Muscle layer of duodenum (tissue), 2 donors: ENCODE results near the gene TGFBR1.
A peak's percentile ranks its signal among the peaks of the same experiment; 100 is the strongest.

Source experiments
- H3K27ac ChIP-seq: one replicate; pipeline ENCODE4 v1.7.0; 2013; ENCODE audit warnings: mild to moderate bottlenecking, low read length
- H3K27me3 ChIP-seq: one replicate; pipeline ENCODE4 v1.7.0; 2013; ENCODE audit warnings: low read depth, mild to moderate bottlenecking, control low read depth, low read length
- H3K36me3 ChIP-seq, 2 donors: one replicate each; pipeline ENCODE4 v1.7.0; 2013; ENCODE audit warnings: low read length in 2 of 2, control low read depth in 1 of 2, mild to moderate bottlenecking in 1 of 2; ENCODE audit not compliant: insufficient read depth in 2 of 2, control insufficient read depth in 1 of 2
- H3K4me1 ChIP-seq, 2 donors: one replicate each; pipeline ENCODE4 v1.7.0; 2013; ENCODE audit warnings: low read length in 2 of 2, mild to moderate bottlenecking in 2 of 2, control low read depth in 1 of 2, moderate library complexity in 1 of 2; ENCODE audit not compliant: insufficient read depth in 2 of 2, control insufficient read depth in 1 of 2
- H3K4me3 ChIP-seq, 2 donors: one replicate each; pipeline ENCODE4 v1.7.0; 2013; ENCODE audit warnings: low read length in 2 of 2, low read depth in 1 of 2, mild to moderate bottlenecking in 1 of 2
- H3K9me3 ChIP-seq, 2 donors: one replicate each; pipeline ENCODE4 v1.7.0; 2013; ENCODE audit warnings: low read length in 2 of 2, control low read depth in 1 of 2, mild to moderate bottlenecking in 1 of 2; ENCODE audit not compliant: control insufficient read depth in 1 of 2
- donor health status: healthy.

Gene TGFBR1

DNA sequence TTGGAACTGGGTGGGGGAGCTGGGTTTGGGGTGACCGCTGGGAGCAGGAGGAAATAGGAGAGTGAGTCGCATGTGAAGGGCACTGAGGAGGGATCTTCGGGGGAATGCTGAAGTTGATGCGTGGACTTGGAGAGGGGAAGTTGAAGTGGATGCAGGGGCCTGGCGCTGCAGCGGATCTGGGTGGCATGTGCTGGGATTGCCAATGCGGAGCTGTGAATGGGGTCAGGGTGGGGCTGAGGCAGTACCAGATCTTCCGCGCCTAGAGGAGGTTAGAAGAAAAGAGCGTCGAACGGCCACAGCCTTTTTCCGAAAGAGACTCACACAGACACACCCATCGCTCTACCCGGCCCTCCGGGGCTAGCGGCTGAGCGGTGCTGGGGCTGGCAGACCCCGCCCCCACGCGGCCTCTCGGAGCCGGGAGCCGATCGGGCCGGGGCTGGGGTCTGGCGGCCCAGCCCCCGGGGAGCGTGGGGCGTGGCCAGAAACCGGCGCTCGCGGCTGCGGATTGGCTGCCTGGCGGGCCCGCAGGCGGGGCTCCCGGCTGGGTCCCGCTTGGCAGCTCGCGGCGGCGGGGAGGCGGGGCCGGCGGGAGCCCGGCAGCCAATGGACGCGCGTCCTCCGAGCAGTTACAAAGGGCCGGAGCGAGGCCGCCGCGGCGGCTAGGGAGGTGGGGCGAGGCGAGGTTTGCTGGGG lies at the start of gene TGFBR1:
TGFBR1 (plus strand) TSS at position 655 of the 693 bp plus-strand sequence. CDS start 93 bp downstream, outside the sequence.
- H3K9me3 ChIP-seq, result no peaks in the 10 kb centered on the region
- no peaks in the 10 kb centered on the region for H3K27me3 ChIP-seq
- peaks cover 19 to 47% of the 10 kb centered on the region in 2 donors for H3K4me1 ChIP-seq
- no peaks in the 10 kb centered on the region for H3K36me3 ChIP-seq
- H3K4me3 ChIP-seq, result peak within 1 kb of the TSS; percentile 75 to 83
- H3K27ac ChIP-seq, result peak within 1 kb of the TSS; percentile 76

DNA sequence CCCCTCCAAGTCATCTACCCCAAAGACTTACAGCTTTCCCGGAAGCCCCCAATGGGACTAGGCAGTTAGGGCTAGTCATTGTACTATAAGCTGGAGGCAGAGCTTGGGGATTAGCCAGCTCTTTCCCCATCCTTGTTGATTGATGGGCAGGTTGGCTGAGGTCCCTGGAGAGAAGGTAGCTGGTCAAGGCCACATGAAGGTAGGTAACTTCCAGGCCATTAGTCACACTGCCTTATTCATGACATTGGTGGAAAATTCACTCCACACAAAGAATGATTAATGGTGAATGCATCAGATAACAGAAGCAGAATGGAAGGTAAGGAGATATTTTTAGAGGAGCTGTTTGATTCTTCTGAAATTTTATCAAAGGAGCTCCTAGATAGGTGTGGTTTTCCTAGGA lies 49.5 kb upstream of the TGFBR1 start:
- H3K27me3 ChIP-seq, result no peaks in the 10 kb centered on the region

DNA sequence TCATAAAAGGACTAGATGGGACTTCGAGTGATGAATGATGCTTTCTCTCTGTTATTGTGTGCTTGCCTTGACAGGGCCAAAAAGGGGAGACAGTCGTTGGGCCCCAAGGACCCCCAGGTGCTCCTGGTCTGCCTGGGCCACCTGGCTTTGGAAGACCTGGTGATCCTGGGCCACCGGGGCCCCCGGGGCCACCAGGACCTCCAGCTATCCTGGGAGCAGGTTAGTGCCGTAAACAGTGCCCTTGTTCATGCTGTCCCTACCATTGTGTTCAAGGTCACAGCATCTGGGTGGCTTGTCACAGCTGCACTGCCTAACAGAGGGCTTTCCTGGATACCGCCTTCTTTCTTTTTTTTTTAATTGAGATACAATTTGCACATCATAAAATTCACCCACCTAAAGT lies 48.7 kb upstream of the TGFBR1 start:
- Histone ChIP-seq H3K27ac (no peak overlapping the region), H3K4me1 (no peaks in the 10 kb centered on the region), H3K4me3 (no peak overlapping the region), H3K9me3 (no peaks in the 10 kb centered on the region), H3K36me3 (peaks cover 13 to 51% of the 10 kb centered on the region in 2 donors), H3K27me3 (no peaks in the 10 kb centered on the region)

More for the DNA sequence above, 49.5 kb upstream of the TGFBR1 start:
- Histone ChIP-seq H3K9me3 (no peaks in the 10 kb centered on the region), H3K27ac (no peak overlapping the region), H3K4me3 (no peak overlapping the region), H3K36me3 (peaks cover 13 to 55% of the 10 kb centered on the region in 2 donors), H3K4me1 (no peaks in the 10 kb centered on the region)

DNA sequence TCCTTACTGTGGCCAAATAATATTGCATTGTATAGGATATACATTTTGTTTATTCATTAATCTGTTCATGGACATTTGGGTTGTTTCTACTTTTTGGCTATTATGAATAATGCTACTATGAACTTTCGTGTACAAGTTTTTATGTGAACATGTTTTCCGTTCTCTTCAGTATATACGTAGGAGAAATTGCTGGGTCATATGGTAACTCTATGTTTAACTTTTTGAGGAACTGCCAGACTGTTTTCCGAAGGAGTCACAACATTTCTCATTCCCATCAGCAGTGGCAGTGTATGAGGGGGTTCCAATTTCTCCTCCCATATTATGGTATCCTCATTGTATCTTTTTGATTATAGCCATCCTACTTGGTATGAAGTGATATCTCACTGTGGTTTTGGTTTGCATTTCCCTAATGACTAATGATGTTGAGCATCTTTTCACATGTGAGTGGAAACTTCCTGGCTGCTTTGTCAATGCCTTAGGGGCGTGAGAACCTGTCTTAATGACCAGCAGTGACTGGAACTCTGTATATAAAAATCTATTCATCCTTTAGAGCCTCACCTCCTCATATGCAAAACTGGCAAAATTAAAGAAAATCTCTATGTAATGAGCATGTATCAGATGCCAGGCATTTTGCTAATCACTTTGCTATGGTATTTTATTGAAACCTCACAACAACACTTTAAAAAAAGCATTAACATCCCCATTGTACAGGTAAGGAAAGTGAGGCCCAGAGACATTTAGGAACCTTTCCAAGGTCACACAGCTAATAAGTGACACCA lies 47.8 kb upstream of the TGFBR1 start:
- Histone ChIP-seq H3K4me3 (no peak overlapping the region), H3K27ac (peak overlapping the region; percentile 11), H3K4me1 (no peaks in the 10 kb centered on the region), H3K9me3 (no peaks in the 10 kb centered on the region), H3K27me3 (no peaks in the 10 kb centered on the region), H3K36me3 (peaks cover 13 to 46% of the 10 kb centered on the region in 2 donors)

DNA sequence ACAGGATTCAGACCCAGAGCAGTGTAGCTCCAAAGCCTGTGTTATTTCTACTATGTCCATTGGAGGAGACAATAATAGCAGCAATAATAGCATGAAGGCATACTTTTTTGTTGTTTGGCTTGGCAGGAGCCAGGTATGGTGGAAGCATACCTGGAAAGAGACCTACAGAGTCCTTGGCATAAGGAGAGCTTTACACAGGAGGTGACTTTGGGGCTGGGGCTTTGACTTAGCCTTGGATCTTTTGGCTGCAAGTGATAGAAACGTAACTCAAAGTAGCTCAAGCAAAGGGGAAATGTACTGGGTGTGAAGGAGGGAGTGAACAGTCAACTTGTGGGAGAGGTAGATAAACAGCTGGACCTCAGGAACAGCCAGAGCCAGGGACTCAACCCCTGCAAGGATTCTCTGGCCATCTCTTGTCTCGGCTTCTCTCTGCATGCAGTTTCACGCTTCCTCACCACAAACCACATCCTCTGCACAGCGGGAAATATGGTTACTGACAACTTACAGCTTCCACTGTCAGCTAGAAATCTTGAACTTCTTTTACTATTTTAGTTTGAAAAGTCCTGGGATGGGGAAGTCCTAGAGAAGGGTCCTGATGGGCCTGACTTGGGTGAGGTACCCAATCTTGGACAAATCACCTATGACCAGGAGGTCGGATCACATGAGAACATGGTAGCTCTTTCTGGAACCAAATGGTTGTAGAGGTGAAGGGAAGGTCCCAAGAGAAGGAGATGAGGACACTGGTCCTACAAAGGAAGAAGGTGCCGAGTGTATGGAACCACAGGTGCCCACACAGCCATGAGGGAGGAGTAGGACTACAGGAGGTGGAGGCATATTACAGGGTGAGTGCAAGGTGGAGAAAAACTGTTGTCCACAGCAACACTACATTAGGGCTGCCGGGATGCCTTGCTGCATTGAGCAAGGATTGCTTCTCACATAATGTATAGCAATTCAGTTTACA lies 47.0 kb upstream of the TGFBR1 start:
- Histone ChIP-seq H3K27me3 (no peaks in the 10 kb centered on the region), H3K4me3 (no peak overlapping the region), H3K9me3 (no peaks in the 10 kb centered on the region), H3K4me1 (no peaks in the 10 kb centered on the region), H3K27ac (peak overlapping the region; percentile 59), H3K36me3 (peaks cover 14 to 55% of the 10 kb centered on the region in 2 donors)

DNA sequence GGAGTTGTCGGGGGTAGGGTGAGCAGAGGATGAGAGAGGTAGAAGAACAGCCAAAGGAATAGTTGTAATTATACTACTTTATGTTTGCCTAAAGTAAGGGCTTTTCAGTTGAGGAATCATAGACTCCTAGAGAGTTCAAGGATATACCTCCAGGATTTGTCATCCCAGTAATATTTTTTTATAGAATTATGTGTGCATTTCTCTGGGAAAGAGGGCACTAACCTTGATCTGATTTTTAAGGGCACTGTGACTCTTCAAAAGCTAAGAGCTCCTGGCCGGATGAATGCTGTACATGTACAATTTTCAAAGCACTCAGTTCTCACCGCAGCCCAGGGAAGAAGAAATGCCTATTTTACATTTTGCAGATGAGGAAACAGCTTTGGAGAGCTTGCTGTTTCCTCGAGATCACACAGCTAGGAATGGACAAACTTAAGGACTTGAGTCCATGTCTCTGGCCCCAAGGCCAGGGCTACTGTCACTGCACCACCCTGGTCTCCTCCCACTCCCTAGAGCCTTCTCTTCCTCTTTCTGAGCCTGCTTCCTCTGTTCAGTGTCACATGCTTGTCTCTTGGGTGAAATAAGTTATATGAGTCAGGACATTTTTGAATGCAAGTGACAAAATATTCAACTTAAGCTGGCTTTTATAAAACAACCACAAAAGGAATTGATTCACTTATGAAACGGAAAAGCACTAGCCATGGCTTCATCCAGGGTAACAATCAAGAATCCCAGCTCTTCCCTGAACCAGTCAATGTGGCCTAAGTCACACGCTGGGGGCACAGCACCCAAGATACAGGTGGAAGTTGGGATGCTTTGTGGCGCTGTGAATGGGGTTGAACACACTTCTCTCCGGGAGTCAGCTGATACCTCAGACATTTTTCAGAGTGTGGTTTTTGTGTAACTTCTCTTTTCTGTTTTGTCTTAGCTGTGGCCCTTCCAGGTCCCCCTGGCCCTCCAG lies 45.7 kb upstream of the TGFBR1 start:
- Histone ChIP-seq H3K27ac (peak overlapping the region; percentile 59), H3K9me3 (no peaks in the 10 kb centered on the region), H3K36me3 (peaks cover 17 to 68% of the 10 kb centered on the region in 2 donors), H3K4me3 (no peak overlapping the region), H3K4me1 (no peaks in the 10 kb centered on the region), H3K27me3 (no peaks in the 10 kb centered on the region)

DNA sequence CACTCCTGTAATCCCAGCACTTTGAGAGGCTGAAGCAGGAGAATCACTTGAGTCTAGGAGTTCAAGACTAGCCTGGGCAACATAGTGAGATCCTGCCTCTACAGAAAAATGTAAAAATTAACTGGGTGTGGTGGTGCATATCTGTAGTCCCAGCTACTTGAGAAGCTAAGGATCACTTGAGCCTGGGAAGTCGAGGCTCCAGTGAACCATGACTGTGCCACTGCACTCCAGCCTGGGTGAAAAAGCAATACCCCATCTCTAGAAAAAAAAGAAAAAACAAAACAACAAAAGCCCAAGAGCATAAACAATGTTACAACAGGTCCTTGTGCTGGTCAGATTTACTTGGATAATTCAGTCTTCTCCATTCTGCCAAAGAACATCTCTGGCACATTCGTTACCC lies 44.3 kb upstream of the TGFBR1 start:
- Histone ChIP-seq H3K4me1 (no peaks in the 10 kb centered on the region), H3K27ac (no peak overlapping the region), H3K4me3 (no peak overlapping the region), H3K36me3 (peaks cover 5 to 61% of the 10 kb centered on the region in 2 donors), H3K9me3 (no peaks in the 10 kb centered on the region), H3K27me3 (no peaks in the 10 kb centered on the region)

DNA sequence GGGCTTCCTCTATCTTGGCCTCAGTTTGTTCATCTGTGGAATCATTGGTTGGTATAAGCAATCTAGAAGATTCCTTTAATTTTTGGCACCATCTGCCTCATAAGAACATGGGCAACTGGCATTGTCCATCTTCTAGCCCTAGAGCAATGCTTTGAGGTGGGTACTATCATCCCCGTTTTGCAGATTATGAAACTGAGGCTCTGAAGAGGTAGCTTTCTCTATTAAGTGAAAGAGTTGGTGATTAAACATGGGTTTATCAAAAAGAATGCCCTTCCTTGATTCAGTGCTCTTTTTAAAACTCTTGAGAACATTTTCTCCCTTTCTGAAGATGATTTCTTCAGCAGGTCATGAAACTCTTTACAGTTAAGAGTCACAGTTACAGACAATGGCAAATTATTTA lies 42.4 kb upstream of the TGFBR1 start:
- Histone ChIP-seq H3K27me3 (no peaks in the 10 kb centered on the region), H3K4me3 (no peak overlapping the region), H3K27ac (no peak overlapping the region), H3K4me1 (no peaks in the 10 kb centered on the region), H3K36me3 (peaks cover 10 to 54% of the 10 kb centered on the region in 2 donors), H3K9me3 (no peaks in the 10 kb centered on the region)

DNA sequence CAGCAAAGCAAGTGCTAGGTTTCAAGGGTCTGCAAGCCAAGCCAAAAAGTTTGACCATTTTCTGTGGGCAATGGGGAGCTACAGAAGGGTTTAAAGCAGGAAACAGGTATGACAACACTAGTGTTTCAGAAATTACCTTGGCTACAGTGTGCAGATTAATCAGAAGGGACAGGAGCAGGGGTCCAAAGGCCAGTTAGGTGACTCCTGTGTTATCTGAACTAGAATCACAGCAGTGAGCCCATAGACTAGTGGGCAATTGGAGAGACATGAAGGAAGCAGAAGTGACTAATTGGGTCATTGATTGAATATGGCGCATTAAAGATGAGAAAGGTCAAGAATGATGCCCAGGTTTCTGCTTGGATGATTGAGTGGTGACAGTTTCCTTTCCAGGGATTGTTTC lies 41.4 kb upstream of the TGFBR1 start:
- Histone ChIP-seq H3K4me1 (no peaks in the 10 kb centered on the region), H3K27me3 (no peaks in the 10 kb centered on the region), H3K9me3 (no peaks in the 10 kb centered on the region), H3K4me3 (no peak overlapping the region), H3K27ac (no peak overlapping the region), H3K36me3 (peaks cover 11 to 57% of the 10 kb centered on the region in 2 donors)

DNA sequence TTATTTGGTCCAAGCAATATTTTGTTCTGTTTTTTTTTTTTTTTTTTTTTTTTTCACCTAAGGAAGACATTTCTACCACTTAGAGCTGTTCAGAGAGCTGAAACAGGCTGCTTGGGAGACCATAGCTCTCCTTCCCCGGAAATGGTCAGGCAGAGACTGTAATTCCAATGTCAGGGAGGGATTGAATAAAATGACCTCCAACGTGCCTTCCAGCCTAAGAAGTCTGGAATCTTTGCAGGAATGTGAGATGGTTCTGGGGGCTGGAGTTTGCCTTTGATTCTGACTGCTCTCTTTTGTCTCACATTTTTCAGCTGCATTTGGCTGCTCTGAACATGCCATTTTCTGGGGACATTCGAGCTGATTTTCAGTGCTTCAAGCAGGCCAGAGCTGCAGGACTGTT lies 38.3 kb upstream of the TGFBR1 start:
- peaks cover 4 to 12% of the 10 kb centered on the region in 2 donors for H3K4me1 ChIP-seq
- no peak overlapping the region for H3K4me3 ChIP-seq
- H3K27ac ChIP-seq, result no peak overlapping the region
- H3K9me3 ChIP-seq, result no peaks in the 10 kb centered on the region
- peaks cover 11 to 56% of the 10 kb centered on the region in 2 donors for H3K36me3 ChIP-seq
- H3K27me3 ChIP-seq, result no peaks in the 10 kb centered on the region
